ENCODE data around the gene DIAPH3. TPM values are rescaled to one million over a fixed set of nuclear protein-coding genes. Genes with fewer than 3 reads are reported as not detected.

DIAPH3 gene
- total RNA-seq, 1 experiment from 2014 or later, result 62.3 TPM

GRCh38 chr13:60169239-60170031 is 5.7 kb upstream of the DIAPH3 start:
- Histone ChIP-seq H3K4me1 (ENCODE audit: insufficient read depth, low read length, poor library complexity, severe bottlenecking) (peaks cover 14% of the 10 kb centered on the region), H3K36me3 (ENCODE audit: insufficient read depth, low read length, poor library complexity, severe bottlenecking) (no peaks in the 10 kb centered on the region), H3K4me3 (ENCODE audit: low read depth, low read length, poor library complexity, severe bottlenecking) (no peak overlapping the region), H3K27ac (ENCODE audit: low read depth, low read length, poor library complexity, severe bottlenecking) (no peak overlapping the region), H3K9me3 (ENCODE audit: low read depth, low read length, poor library complexity, severe bottlenecking) (no peaks in the 10 kb centered on the region), H3K27me3 (replicated peaks; ENCODE audit: insufficient read depth, low read depth, low read length, poor library complexity) (no peaks in the 10 kb centered on the region)
- intact Hi-C loops (cut with micrococcal nuclease; ENCODE audit: unreplicated experiment), result no loop called here
- TF ChIP-seq EZH2 (IDR thresholded peaks at IDR 0.05; ENCODE audit: borderline replicate concordance, low read depth, low read length, poor library complexity, severe bottlenecking), result no peak
- TF ChIP-seq CTCF (conservative IDR thresholded peaks at IDR 0.05; ENCODE audit: low read depth, low read length), result peak; percentile 35; the same call in 1 of the 2 replicates
- ChIA-PET POLR2A (ENCODE audit: low non-redundant PET) (no interaction called here), CTCF (no interaction called here)
- no TSS peak for BruUV-seq (replicated peaks)
- no peak for DNase-seq (ENCODE audit: low spot score)

GRCh38 chr13:60167121-60167520 is 3.4 kb upstream of the DIAPH3 start:
- no peaks in the 10 kb centered on the region for H3K9me3 ChIP-seq (ENCODE audit: low read depth, low read length, poor library complexity, severe bottlenecking)
- no TSS peak for BruUV-seq (replicated peaks)
- H3K27me3 ChIP-seq (replicated peaks; ENCODE audit: insufficient read depth, low read depth, low read length, poor library complexity), result no peaks in the 10 kb centered on the region
- no peak overlapping the region for H3K4me3 ChIP-seq (ENCODE audit: low read depth, low read length, poor library complexity, severe bottlenecking)
- intact Hi-C loops (cut with micrococcal nuclease; ENCODE audit: unreplicated experiment), result no loop called here
- TF ChIP-seq EZH2 (IDR thresholded peaks at IDR 0.05; ENCODE audit: borderline replicate concordance, low read depth, low read length, poor library complexity, severe bottlenecking), result no peak
- no peak for TF ChIP-seq CTCF (conservative IDR thresholded peaks at IDR 0.05; ENCODE audit: low read depth, low read length)
- POLR2A ChIA-PET (ENCODE audit: low non-redundant PET), result no interaction called here
- no peaks in the 10 kb centered on the region for H3K36me3 ChIP-seq (ENCODE audit: insufficient read depth, low read length, poor library complexity, severe bottlenecking)
- H3K4me1 ChIP-seq (ENCODE audit: insufficient read depth, low read length, poor library complexity, severe bottlenecking), result peaks cover 14% of the 10 kb centered on the region
- no peak for DNase-seq (ENCODE audit: low spot score)
- CTCF ChIA-PET, result no interaction called here
- H3K27ac ChIP-seq (ENCODE audit: low read depth, low read length, poor library complexity, severe bottlenecking), result peak overlapping the region; percentile 7

GRCh38 chr13:60165391-60166099 is 1.8 kb upstream of the DIAPH3 start:
- no peak for DNase-seq (ENCODE audit: low spot score)
- Histone ChIP-seq H3K27me3 (replicated peaks; ENCODE audit: insufficient read depth, low read depth, low read length, poor library complexity) (no peaks in the 10 kb centered on the region), H3K4me1 (ENCODE audit: insufficient read depth, low read length, poor library complexity, severe bottlenecking) (peaks cover 14% of the 10 kb centered on the region), H3K36me3 (ENCODE audit: insufficient read depth, low read length, poor library complexity, severe bottlenecking) (peaks cover 14% of the 10 kb centered on the region), H3K27ac (ENCODE audit: low read depth, low read length, poor library complexity, severe bottlenecking) (peak overlapping the region; percentile 84), H3K9me3 (ENCODE audit: low read depth, low read length, poor library complexity, severe bottlenecking) (no peaks in the 10 kb centered on the region), H3K4me3 (ENCODE audit: low read depth, low read length, poor library complexity, severe bottlenecking) (peak overlapping the region; percentile 79)
- CTCF ChIA-PET, result no interaction called here
- BruUV-seq (replicated peaks), result no TSS peak
- no peak for TF ChIP-seq EZH2 (IDR thresholded peaks at IDR 0.05; ENCODE audit: borderline replicate concordance, low read depth, low read length, poor library complexity, severe bottlenecking)
- no peak for TF ChIP-seq CTCF (conservative IDR thresholded peaks at IDR 0.05; ENCODE audit: low read depth, low read length)
- POLR2A ChIA-PET (ENCODE audit: low non-redundant PET), result no interaction called here
- intact Hi-C loops (cut with micrococcal nuclease; ENCODE audit: unreplicated experiment), result no loop called here

Data from A673 (cell line).